ENCODE results near the gene LRRC8C. TPM values are rescaled to one million over a fixed set of nuclear protein-coding genes. Genes with fewer than 3 reads are reported as not detected.

The LRRC8C gene
- total and polyA plus RNA-seq, 10 of the 15 experiments (the other 5 are each of a cell fraction or from before 2014, with no cell fraction given), result 2.3 to 16.3 (median 10.8) TPM

DNA sequence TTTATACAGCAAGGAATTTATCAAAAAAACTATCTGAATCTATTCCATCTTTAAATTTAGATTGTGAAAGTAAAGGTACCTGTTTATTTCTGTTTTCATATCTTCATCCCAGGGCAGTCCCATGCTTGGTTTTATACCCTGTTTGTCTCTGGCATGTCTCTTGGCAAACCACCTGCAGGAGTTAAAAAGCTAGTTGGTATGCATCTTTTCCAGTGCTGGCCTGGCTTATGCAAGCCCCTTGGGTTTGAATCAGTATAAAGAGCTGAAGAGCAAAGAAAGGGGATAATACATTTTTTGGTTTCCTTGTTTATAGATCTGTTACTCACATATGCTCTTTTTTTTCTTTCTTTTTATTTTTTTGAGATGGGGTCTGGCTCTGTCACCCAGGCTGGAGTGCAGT lies 37.8 kb downstream of the LRRC8C start:
- no peaks in the 10 kb centered on the region for H3K36me3 ChIP-seq (ENCODE audit: control insufficient read depth in 2 of 2, insufficient read depth in 2 of 2, low read length in 1 of 2)
- no peaks in the 10 kb centered on the region for H4K20me1 ChIP-seq (ENCODE audit: control insufficient read depth, insufficient read depth)
- FAIRE-seq (no peak), DNase-seq (ENCODE audit: low read depth, low spot score) (no peak), ATAC-seq (peak; percentile 24)
- CTCF ChIA-PET, result interaction anchor here (0.7 to 5.4 kb wide), 13 partner anchors 10 to 119 kb away, joined by 3 to 68 read pairs (median 7); partner anchors contain the start of gene LRRC8C
- H3K79me2 ChIP-seq (ENCODE audit: control insufficient read depth, insufficient read depth, low read length), result peaks cover 32% of the 10 kb centered on the region
- TF ChIP-seq, protein P1, sequence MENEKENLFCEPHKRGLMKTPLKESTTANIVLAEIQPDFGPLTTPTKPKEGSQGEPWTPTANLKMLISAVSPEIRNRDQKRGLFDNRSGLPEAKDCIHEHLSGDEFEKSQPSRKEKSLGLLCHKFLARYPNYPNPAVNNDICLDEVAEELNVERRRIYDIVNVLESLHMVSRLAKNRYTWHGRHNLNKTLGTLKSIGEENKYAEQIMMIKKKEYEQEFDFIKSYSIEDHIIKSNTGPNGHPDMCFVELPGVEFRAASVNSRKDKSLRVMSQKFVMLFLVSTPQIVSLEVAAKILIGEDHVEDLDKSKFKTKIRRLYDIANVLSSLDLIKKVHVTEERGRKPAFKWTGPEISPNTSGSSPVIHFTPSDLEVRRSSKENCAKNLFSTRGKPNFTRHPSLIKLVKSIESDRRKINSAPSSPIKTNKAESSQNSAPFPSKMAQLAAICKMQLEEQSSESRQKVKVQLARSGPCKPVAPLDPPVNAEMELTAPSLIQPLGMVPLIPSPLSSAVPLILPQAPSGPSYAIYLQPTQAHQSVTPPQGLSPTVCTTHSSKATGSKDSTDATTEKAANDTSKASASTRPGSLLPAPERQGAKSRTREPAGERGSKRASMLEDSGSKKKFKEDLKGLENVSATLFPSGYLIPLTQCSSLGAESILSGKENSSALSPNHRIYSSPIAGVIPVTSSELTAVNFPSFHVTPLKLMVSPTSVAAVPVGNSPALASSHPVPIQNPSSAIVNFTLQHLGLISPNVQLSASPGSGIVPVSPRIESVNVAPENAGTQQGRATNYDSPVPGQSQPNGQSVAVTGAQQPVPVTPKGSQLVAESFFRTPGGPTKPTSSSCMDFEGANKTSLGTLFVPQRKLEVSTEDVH (IDR thresholded peaks at IDR 0.05; ENCODE audit: low read depth, partially characterized antibody), result no peak
- TF ChIP-seq MXI1 (IDR thresholded peaks at IDR 0.05; ENCODE audit: low read depth, low read length) (no peak), TAF1 (IDR thresholded peaks at IDR 0.05; ENCODE audit: borderline replicate concordance, low read depth, low read length) (no peak), BMI1 (IDR thresholded peaks at IDR 0.05; ENCODE audit: borderline replicate concordance) (no peak), DPF2 (IDR thresholded peaks at IDR 0.05) (no peak), IRF4 (IDR thresholded peaks at IDR 0.05; ENCODE audit: low read depth, low read length) (no peak), MYB (IDR thresholded peaks at IDR 0.05; ENCODE audit: borderline replicate concordance, low read depth, low read length) (no peak), SIN3A (IDR thresholded peaks at IDR 0.05; ENCODE audit: low read depth, low read length) (no peak), EZH2 (IDR thresholded peaks at IDR 0.05; ENCODE audit: borderline replicate concordance, control insufficient read depth, low read depth, low read length) (no peak), ZNF622 (IDR thresholded peaks at IDR 0.05) (no peak)
- TF ChIP-seq, protein P2, sequence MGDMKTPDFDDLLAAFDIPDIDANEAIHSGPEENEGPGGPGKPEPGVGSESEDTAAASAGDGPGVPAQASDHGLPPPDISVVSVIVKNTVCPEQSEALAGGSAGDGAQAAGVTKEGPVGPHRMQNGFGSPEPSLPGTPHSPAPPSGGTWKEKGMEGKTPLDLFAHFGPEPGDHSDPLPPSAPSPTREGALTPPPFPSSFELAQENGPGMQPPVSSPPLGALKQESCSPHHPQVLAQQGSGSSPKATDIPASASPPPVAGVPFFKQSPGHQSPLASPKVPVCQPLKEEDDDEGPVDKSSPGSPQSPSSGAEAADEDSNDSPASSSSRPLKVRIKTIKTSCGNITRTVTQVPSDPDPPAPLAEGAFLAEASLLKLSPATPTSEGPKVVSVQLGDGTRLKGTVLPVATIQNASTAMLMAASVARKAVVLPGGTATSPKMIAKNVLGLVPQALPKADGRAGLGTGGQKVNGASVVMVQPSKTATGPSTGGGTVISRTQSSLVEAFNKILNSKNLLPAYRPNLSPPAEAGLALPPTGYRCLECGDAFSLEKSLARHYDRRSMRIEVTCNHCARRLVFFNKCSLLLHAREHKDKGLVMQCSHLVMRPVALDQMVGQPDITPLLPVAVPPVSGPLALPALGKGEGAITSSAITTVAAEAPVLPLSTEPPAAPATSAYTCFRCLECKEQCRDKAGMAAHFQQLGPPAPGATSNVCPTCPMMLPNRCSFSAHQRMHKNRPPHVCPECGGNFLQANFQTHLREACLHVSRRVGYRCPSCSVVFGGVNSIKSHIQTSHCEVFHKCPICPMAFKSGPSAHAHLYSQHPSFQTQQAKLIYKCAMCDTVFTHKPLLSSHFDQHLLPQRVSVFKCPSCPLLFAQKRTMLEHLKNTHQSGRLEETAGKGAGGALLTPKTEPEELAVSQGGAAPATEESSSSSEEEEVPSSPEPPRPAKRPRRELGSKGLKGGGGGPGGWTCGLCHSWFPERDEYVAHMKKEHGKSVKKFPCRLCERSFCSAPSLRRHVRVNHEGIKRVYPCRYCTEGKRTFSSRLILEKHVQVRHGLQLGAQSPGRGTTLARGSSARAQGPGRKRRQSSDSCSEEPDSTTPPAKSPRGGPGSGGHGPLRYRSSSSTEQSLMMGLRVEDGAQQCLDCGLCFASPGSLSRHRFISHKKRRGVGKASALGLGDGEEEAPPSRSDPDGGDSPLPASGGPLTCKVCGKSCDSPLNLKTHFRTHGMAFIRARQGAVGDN (IDR thresholded peaks at IDR 0.05), result no peak
- SMC1A ChIA-PET (ENCODE audit: uncharacterized antibody, unreplicated experiment), result interaction anchor here (0.6 to 15.5 kb wide), 23 partner anchors 10 to 145 kb away, joined by 3 to 353 read pairs (median 5); partner anchors contain the start of gene LRRC8C
- POLR2A ChIA-PET, result interaction anchor here (0.5 to 6.6 kb wide), 12 partner anchors 12 to 59 kb away, joined by 3 to 57 read pairs (median 6); no protein-coding TSS in a partner anchor
- no peaks in the 10 kb centered on the region; the same call in 2 of the 3 replicates for H3K9me3 ChIP-seq (replicated peaks; ENCODE audit: control insufficient read depth, insufficient read depth, low read length)
- H3K4me2 ChIP-seq (ENCODE audit: control insufficient read depth, insufficient read depth), result peak overlapping the region; percentile 66
- peak overlapping the region; percentile 31; the same call in 1 of the 2 replicates for H3K4me3 ChIP-seq
- no peaks in the 10 kb centered on the region for H3K27me3 ChIP-seq (replicated peaks in 1 of 2; ENCODE audit: control insufficient read depth in 2 of 2, insufficient read depth in 2 of 2, low read length in 1 of 2)
- intact Hi-C loops (cut with micrococcal nuclease; ENCODE audit: unreplicated experiment) (loop anchor here (5.0 kb wide), 1 partner anchor 38 kb away; the partner anchor contains the start of gene LRRC8C), in situ Hi-C loops (cut with MboI) (no loop called here)
- peak overlapping the region; percentile 30 for H3K9ac ChIP-seq (ENCODE audit: control insufficient read depth, insufficient read depth, low read length)
- H3K4me1 ChIP-seq (ENCODE audit: control insufficient read depth, insufficient read depth, low read length), result peaks cover 37% of the 10 kb centered on the region
- H2AFZ ChIP-seq (ENCODE audit: control insufficient read depth, low read depth, low read length), result no peak overlapping the region
- peak overlapping the region; percentile 72 for H3K27ac ChIP-seq (ENCODE audit: control insufficient read depth, insufficient read depth)
- RAD21 ChIA-PET (ENCODE audit: unreplicated experiment), result interaction anchor here (1.0 to 7.6 kb wide), 19 partner anchors 10 to 111 kb away, joined by 3 to 76 read pairs (median 8); no protein-coding TSS in a partner anchor
- no TSS peak for BruUV-seq (replicated peaks)
